Measurements from ENCODE around the gene DNM3. TPM values are rescaled to one million over a fixed set of nuclear protein-coding genes. Genes with fewer than 3 reads are reported as not detected.

Gene DNM3
- total RNA-seq, 4 donors from 2014 or later, result 2.7 to 4.5 (median 4.0) TPM

DNA sequence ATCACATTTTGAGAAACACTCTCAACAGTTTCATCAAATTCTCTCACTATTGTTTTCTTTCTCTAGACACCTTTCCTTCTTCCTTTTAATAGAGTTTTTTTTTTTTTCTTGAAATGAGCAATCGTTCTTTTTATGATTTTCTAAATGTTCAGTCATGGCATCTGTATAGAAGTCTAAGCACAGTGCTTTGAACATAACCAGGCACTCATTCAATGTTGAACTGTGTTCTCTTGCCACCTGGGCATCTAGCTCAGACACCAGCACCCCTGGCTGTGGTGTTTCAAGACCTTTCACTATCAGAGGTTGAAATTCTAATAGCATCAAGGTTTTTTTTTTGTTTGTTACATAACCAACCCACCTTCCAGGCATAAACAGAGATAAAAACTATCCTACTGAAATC, 96.6 kb downstream of the DNM3 start:
- intact Hi-C loops (cut with DNase I; ENCODE audit: low total_unique reads), result no loop called here
- H3K4me3 ChIP-seq (ENCODE audit: low read depth, poor library complexity, severe bottlenecking), result no peak overlapping the region
- no peak for TF ChIP-seq POLR2A (IDR thresholded peaks at IDR 0.05)
- TF ChIP-seq, protein P1, sequence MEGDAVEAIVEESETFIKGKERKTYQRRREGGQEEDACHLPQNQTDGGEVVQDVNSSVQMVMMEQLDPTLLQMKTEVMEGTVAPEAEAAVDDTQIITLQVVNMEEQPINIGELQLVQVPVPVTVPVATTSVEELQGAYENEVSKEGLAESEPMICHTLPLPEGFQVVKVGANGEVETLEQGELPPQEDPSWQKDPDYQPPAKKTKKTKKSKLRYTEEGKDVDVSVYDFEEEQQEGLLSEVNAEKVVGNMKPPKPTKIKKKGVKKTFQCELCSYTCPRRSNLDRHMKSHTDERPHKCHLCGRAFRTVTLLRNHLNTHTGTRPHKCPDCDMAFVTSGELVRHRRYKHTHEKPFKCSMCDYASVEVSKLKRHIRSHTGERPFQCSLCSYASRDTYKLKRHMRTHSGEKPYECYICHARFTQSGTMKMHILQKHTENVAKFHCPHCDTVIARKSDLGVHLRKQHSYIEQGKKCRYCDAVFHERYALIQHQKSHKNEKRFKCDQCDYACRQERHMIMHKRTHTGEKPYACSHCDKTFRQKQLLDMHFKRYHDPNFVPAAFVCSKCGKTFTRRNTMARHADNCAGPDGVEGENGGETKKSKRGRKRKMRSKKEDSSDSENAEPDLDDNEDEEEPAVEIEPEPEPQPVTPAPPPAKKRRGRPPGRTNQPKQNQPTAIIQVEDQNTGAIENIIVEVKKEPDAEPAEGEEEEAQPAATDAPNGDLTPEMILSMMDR (IDR thresholded peaks at IDR 0.05), result no peak
- no peak for DNase-seq (ENCODE audit: low spot score in 2 of 2)
- 59 to 75% methylated on average over 1 of the region's 1 CpG for WGBS, 2 donors

- 86 to 87% methylated on average over 4 of the region's 4 CpGs for WGBS, 2 donors
- intact Hi-C loops (cut with DNase I; ENCODE audit: low total_unique reads), result no loop called here
- DNase-seq (ENCODE audit: low spot score in 2 of 2), result no peak
- H3K4me3 ChIP-seq (ENCODE audit: low read depth, poor library complexity, severe bottlenecking), result no peak overlapping the region
- TF ChIP-seq, protein P1 (IDR thresholded peaks at IDR 0.05), result no peak
- TF ChIP-seq POLR2A (IDR thresholded peaks at IDR 0.05), result no peak
Measured at GRCh38 chr1:171939740-171940139, 98.4 kb downstream of the DNM3 start.

DNA sequence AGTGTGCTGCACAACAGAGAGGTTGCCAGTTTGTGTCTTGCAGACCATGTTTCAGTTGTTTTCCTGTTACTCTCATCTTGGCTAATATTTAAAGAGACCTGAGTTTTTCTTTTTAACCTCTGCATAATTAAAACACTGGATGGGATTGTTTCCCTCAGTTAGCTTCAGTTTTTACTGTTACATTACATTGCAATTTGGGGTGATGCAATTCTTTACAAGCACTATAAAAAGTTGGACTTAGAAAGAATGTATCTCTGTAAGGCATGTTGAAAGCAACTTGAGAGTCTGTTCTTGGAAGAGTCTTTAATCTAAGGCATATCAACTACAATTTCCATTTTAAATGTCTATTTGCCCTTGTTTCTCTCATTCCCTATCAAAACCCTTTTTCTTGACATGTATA, 99.1 kb downstream of the DNM3 start:
- TF ChIP-seq, protein P1 (IDR thresholded peaks at IDR 0.05), result no peak
- no peak for TF ChIP-seq POLR2A (IDR thresholded peaks at IDR 0.05)

DNA sequence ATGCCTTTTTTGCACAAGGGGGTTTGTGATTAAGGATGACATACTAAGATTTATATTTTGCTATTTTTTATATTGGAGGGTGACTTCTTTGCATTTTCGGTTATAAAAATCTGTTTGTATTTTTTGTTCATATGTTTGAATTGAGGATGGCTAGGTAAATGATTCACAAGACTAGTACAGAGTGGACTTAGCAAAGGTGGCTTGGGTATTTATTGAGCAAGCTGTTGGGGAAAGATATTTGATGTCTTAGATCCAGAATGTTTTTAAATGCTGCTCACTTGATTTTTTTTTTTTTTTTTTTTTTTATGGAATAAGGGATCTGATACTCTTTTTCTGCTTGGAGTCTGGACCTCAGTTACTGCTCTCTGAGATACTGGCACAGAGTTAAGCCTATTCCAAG, 100.6 kb downstream of the DNM3 start:
- intact Hi-C loops (cut with DNase I; ENCODE audit: low total_unique reads), result no loop called here
- no peak overlapping the region for H3K4me3 ChIP-seq (ENCODE audit: low read depth, poor library complexity, severe bottlenecking)
- WGBS, 2 donors, result 97 to 100% methylated on average over 1 of the region's 1 CpG
- no peak for DNase-seq (ENCODE audit: low spot score in 2 of 2)
- TF ChIP-seq POLR2A (IDR thresholded peaks at IDR 0.05), result no peak
- TF ChIP-seq, protein P1 (IDR thresholded peaks at IDR 0.05), result no peak

More for the DNA sequence above, 99.1 kb downstream of the DNM3 start:
- DNase-seq (ENCODE audit: low spot score in 2 of 2), result no peak
- H3K4me3 ChIP-seq (ENCODE audit: low read depth, poor library complexity, severe bottlenecking), result no peak overlapping the region
- intact Hi-C loops (cut with DNase I; ENCODE audit: low total_unique reads), result no loop called here

- TF ChIP-seq POLR2A (IDR thresholded peaks at IDR 0.05), result no peak
- TF ChIP-seq, protein P1 (IDR thresholded peaks at IDR 0.05), result no peak
- H3K4me3 ChIP-seq (ENCODE audit: low read depth, poor library complexity, severe bottlenecking), result no peak overlapping the region
- DNase-seq (ENCODE audit: low spot score in 2 of 2), result no peak
- 96 to 97% methylated on average over 3 of the region's 3 CpGs for WGBS, 2 donors
- intact Hi-C loops (cut with DNase I; ENCODE audit: low total_unique reads), result no loop called here
Measured at GRCh38 chr1:171943973-171944561, 102.8 kb downstream of the DNM3 start.

DNA sequence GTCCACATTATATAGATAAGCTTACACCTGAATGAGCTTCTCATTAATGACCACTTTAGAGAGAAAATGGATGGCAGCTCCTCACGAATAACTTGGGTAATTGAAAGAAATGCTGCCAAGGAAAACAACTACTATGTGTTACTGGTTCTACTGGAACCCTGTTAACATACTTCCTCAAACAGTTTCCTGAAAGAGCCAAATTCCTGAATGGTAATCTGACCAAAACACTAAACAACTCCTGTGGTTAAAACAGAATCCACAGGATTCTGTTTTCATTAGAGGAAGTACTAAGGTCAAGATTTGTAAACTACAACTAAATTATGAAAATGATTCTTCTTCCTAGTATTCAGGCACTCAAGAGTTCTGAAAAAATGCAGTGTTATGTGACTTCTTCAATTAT, 107.2 kb downstream of the DNM3 start:
- no peak overlapping the region for H3K4me3 ChIP-seq (ENCODE audit: low read depth, poor library complexity, severe bottlenecking)
- intact Hi-C loops (cut with DNase I; ENCODE audit: low total_unique reads), result no loop called here
- DNase-seq (ENCODE audit: low spot score in 2 of 2), result no peak
- no peak for TF ChIP-seq POLR2A (IDR thresholded peaks at IDR 0.05)
- TF ChIP-seq, protein P1 (IDR thresholded peaks at IDR 0.05), result no peak
- WGBS, 2 donors, result 15 to 28% methylated on average over 1 of the region's 1 CpG

Measured in lower leg skin (tissue), 4 donors.